Large intestine (tissue), 3 donors: ENCODE measurements around the gene RBMS1. TPM values are rescaled to one million over a fixed set of nuclear protein-coding genes. Genes with fewer than 3 reads are reported as not detected.

Experiments
- DNase-seq, 2 donors: peaks; one replicate each; pipeline versions ENCODE4 v3.0.0 to v3.0.0-alpha.2; 2013
- H3K27ac ChIP-seq: one replicate; pipeline ENCODE4 v1.5.1; 2013; ENCODE audit warnings: low read length
- H3K27me3 ChIP-seq: 2 replicates; pipeline ENCODE4 v1.6.1; 2013; ENCODE audit warnings: low read length; ENCODE audit not compliant: control insufficient read depth, insufficient read depth
- H3K36me3 ChIP-seq: 2 replicates; pipeline ENCODE4 v1.6.1; 2013; ENCODE audit warnings: low read length; ENCODE audit not compliant: control insufficient read depth, insufficient read depth
- H3K4me1 ChIP-seq: one replicate; pipeline ENCODE4 v1.6.1; 2013; ENCODE audit warnings: low read length; ENCODE audit not compliant: control insufficient read depth, insufficient read depth
- H3K4me3 ChIP-seq: one replicate; pipeline ENCODE4 v1.5.1; 2013; ENCODE audit warnings: low read length
- H3K9me3 ChIP-seq: one replicate; pipeline ENCODE4 v1.6.1; 2013; ENCODE audit warnings: mild to moderate bottlenecking, low read depth, low read length, moderate library complexity; ENCODE audit not compliant: control insufficient read depth
- WGBS: methylation state at CpG from one replicate; pipeline ENCODE4 v1.1.5; 2013; ENCODE audit warnings: low lambda C conversion rate; ENCODE audit not compliant: insufficient coverage; 5-methylcytosine and 5-hydroxymethylcytosine counted together
- polyA plus RNA-seq: library from polyadenylated mRNA; unstranded; fragments of 120-200 nt; gene quantifications from one replicate; pipeline ENCODE4 v1.2.1, GENCODE V29; 2013

The RBMS1 gene
- polyA plus RNA-seq, 1 donor: 46.6 TPM

- H3K27ac ChIP-seq: no peak overlapping the region
- H3K4me3 ChIP-seq: no peak overlapping the region
- H3K27me3 ChIP-seq: no peaks in the 10 kb centered on the region
- H3K4me1 ChIP-seq: no peaks in the 10 kb centered on the region
- WGBS: 90% methylated on average over 2 of the region's 12 CpGs
- DNase-seq: no peak
- no peaks in the 10 kb centered on the region for H3K36me3 ChIP-seq
- no peaks in the 10 kb centered on the region for H3K9me3 ChIP-seq
These were observed 104.9 kb downstream of the RBMS1 start for GRCh38 chr2:160388464-160389263.

GRCh38 chr2:160387558-160388262, 105.9 kb downstream of the RBMS1 start:
- no peaks in the 10 kb centered on the region for H3K36me3 ChIP-seq
- no peak overlapping the region for H3K4me3 ChIP-seq
- peak in 1 of 2 donors; percentile 36 for DNase-seq
- H3K27ac ChIP-seq: no peak overlapping the region
- 47% methylated on average over 2 of the region's 3 CpGs for WGBS
- H3K4me1 ChIP-seq: no peaks in the 10 kb centered on the region
- H3K9me3 ChIP-seq: no peaks in the 10 kb centered on the region
- H3K27me3 ChIP-seq: no peaks in the 10 kb centered on the region

- H3K36me3 ChIP-seq: no peaks in the 10 kb centered on the region
- H3K27me3 ChIP-seq: no peaks in the 10 kb centered on the region
- no peak overlapping the region for H3K27ac ChIP-seq
- H3K9me3 ChIP-seq: no peaks in the 10 kb centered on the region
- DNase-seq: no peak
- WGBS: no CpG with 5 or more reads among the region's 1 CpG
- H3K4me1 ChIP-seq: no peaks in the 10 kb centered on the region
- H3K4me3 ChIP-seq: no peak overlapping the region
These were observed 108.8 kb downstream of the RBMS1 start for GRCh38 chr2:160384791-160385190.

GRCh38 chr2:160381425-160381951, 112.1 kb downstream of the RBMS1 start:
- no peaks in the 10 kb centered on the region for H3K27me3 ChIP-seq
- no peak for DNase-seq
- H3K9me3 ChIP-seq: no peaks in the 10 kb centered on the region
- H3K27ac ChIP-seq: no peak overlapping the region
- H3K4me3 ChIP-seq: no peak overlapping the region
- no peaks in the 10 kb centered on the region for H3K4me1 ChIP-seq
- 53% methylated on average over 2 of the region's 5 CpGs for WGBS
- H3K36me3 ChIP-seq: no peaks in the 10 kb centered on the region

GRCh38 chr2:160380611-160381010, 113.0 kb downstream of the RBMS1 start:
- Histone ChIP-seq H3K4me3 (no peak overlapping the region), H3K27ac (no peak overlapping the region), H3K36me3 (no peaks in the 10 kb centered on the region), H3K4me1 (no peaks in the 10 kb centered on the region), H3K9me3 (no peaks in the 10 kb centered on the region), H3K27me3 (no peaks in the 10 kb centered on the region)
- whole genome bisulfite sequencing: 80% methylated on average over 1 of the region's 5 CpGs
- no peak for DNase-seq

- no peaks in the 10 kb centered on the region for H3K36me3 ChIP-seq
- 100% methylated on average over 3 of the region's 7 CpGs for WGBS
- H3K27ac ChIP-seq: no peak overlapping the region
- no peaks in the 10 kb centered on the region for H3K9me3 ChIP-seq
- H3K4me1 ChIP-seq: no peaks in the 10 kb centered on the region
- H3K27me3 ChIP-seq: no peaks in the 10 kb centered on the region
- no peak overlapping the region for H3K4me3 ChIP-seq
- DNase-seq: no peak
These were observed 113.5 kb downstream of the RBMS1 start for GRCh38 chr2:160380000-160380570.

- no peak overlapping the region for H3K27ac ChIP-seq
These were observed 114.2 kb downstream of the RBMS1 start for GRCh38 chr2:160379399-160379798.

GRCh38 chr2:160377204-160377995, 116.2 kb downstream of the RBMS1 start:
- Histone ChIP-seq H3K4me3 (no peak overlapping the region), H3K27me3 (no peaks in the 10 kb centered on the region), H3K4me1 (no peaks in the 10 kb centered on the region), H3K36me3 (no peaks in the 10 kb centered on the region), H3K27ac (no peak overlapping the region), H3K9me3 (no peaks in the 10 kb centered on the region)
- DNase-seq: no peak
- 60% methylated on average over 1 of the region's 6 CpGs for WGBS

More at GRCh38 chr2:160379399-160379798, 114.2 kb downstream of the RBMS1 start:
- Histone ChIP-seq H3K4me1 (no peaks in the 10 kb centered on the region), H3K4me3 (no peak overlapping the region), H3K9me3 (no peaks in the 10 kb centered on the region), H3K27me3 (no peaks in the 10 kb centered on the region), H3K36me3 (no peaks in the 10 kb centered on the region)
- no peak for DNase-seq
- WGBS: 85% methylated on average over 2 of the region's 3 CpGs

GRCh38 chr2:160376576-160376975, 117.0 kb downstream of the RBMS1 start:
- H3K4me3 ChIP-seq: no peak overlapping the region
- no peak for DNase-seq
- no peaks in the 10 kb centered on the region for H3K27me3 ChIP-seq
- H3K4me1 ChIP-seq: no peaks in the 10 kb centered on the region
- H3K36me3 ChIP-seq: no peaks in the 10 kb centered on the region
- H3K27ac ChIP-seq: no peak overlapping the region
- 87% methylated on average over 3 of the region's 4 CpGs for WGBS
- H3K9me3 ChIP-seq: no peaks in the 10 kb centered on the region
